ENCODE data around the gene PLXDC2.

PLXDC2 gene

GRCh38 chr10:20314431-20314830 is 498.2 kb downstream of the PLXDC2 start:
- in situ Hi-C loops (cut with HindIII; ENCODE audit: low sequenced_read_pairs) = no loop called here

GRCh38 chr10:20327954-20328353 is 511.7 kb downstream of the PLXDC2 start:
- in situ Hi-C loops (cut with HindIII; ENCODE audit: low sequenced_read_pairs) = no loop called here

- in situ Hi-C loops (cut with HindIII; ENCODE audit: low sequenced_read_pairs) = no loop called here
These were observed 514.0 kb downstream of the PLXDC2 start for GRCh38 chr10:20330246-20330645.

GRCh38 chr10:20334559-20334958 is 518.3 kb downstream of the PLXDC2 start:
- in situ Hi-C loops (cut with HindIII; ENCODE audit: low sequenced_read_pairs) = no loop called here
